Karpas-422 (cell line): ENCODE data around the gene RNF4. TPM values are rescaled to one million over a fixed set of nuclear protein-coding genes. Genes with fewer than 3 reads are reported as not detected.
"Not testable (repeated sequence)": the region's sequence is repeated elsewhere in the genome, so short reads cannot be mapped to it uniquely, and the experiment has no call there.

Source experiments
- DNase-seq: peaks from one replicate; pipeline ENCODE4 v3.0.0-alpha.2; 2015
- H2AFZ ChIP-seq: fragments of 200-600 bp; sonication (generic); 2 replicates; pipeline ENCODE4 v1.6.1; 2014; ENCODE audit warnings: antibody characterized with exemption, low read length, mixed read lengths
- H3K27ac ChIP-seq: fragments of 200-600 bp; sonication (generic); 2 replicates; pipeline ENCODE4 v1.5.1; 2014; ENCODE audit warnings: mild to moderate bottlenecking, low read length, moderate library complexity
- H3K27me3 ChIP-seq: fragments of 200-600 bp; sonication (generic); 2 replicates; pipeline ENCODE4 v1.6.1; 2014; ENCODE audit warnings: low read length, mixed read lengths
- H3K36me3 ChIP-seq: fragments of 200-600 bp; sonication (generic); 2 replicates; pipeline ENCODE4 v1.6.1; 2014; ENCODE audit warnings: low read length, mixed read lengths; ENCODE audit not compliant: insufficient read depth
- H3K4me1 ChIP-seq: fragments of 200-600 bp; sonication (generic); 2 replicates; pipeline ENCODE4 v1.6.1; 2014; ENCODE audit warnings: mild to moderate bottlenecking, low read length, mixed read lengths
- H3K4me2 ChIP-seq: fragments of 200-600 bp; sonication (generic); 2 replicates; pipeline ENCODE4 v1.6.1; 2014; ENCODE audit warnings: low read length, low read depth, mild to moderate bottlenecking; ENCODE audit not compliant: poor library complexity, severe bottlenecking
- H3K4me3 ChIP-seq: fragments of 200-600 bp; sonication (generic); 2 replicates; pipeline ENCODE4 v1.5.1; 2014; ENCODE audit warnings: mild to moderate bottlenecking, antibody characterized with exemption, low read length, mixed read lengths
- H3K79me2 ChIP-seq: fragments of 200-600 bp; sonication (generic); 2 replicates; pipeline ENCODE4 v1.6.1; 2014; ENCODE audit warnings: mild to moderate bottlenecking, low read length, mixed read lengths
- H3K9ac ChIP-seq: fragments of 200-600 bp; sonication (generic); 2 replicates; pipeline ENCODE4 v1.6.0; 2014; ENCODE audit warnings: low read length
- H3K9me2 ChIP-seq: fragments of 200-600 bp; sonication (generic), shearing (Covaris generic); replicated peaks from 2 replicates; pipeline ENCODE4 v1.6.0; 2014; ENCODE audit warnings: mild to moderate bottlenecking, low read length, moderate library complexity; ENCODE audit not compliant: insufficient read depth
- H3K9me3 ChIP-seq: fragments of 300-700, 200-600 bp; sonication (generic); 2 replicates; pipeline ENCODE4 v1.6.1; 2014; ENCODE audit warnings: low read length, mixed read lengths
- H4K20me1 ChIP-seq: fragments of 200-600 bp; sonication (generic); 2 replicates; pipeline ENCODE4 v1.6.1; 2014; ENCODE audit warnings: mild to moderate bottlenecking, antibody characterized with exemption, low read length, low read depth; ENCODE audit not compliant: insufficient read depth
- total RNA-seq: library from RNA; depleted of rRNA; stranded (reverse); fragments of >200 nt; shearing (Covaris generic); gene quantifications from 2 replicates; pipeline ENCODE4 v1.2.3, GENCODE V29; 2014; ENCODE audit warnings: low replicate concordance

The RNF4 gene
- total RNA-seq, 1 experiment from 2014 or later: 84.8 TPM

DNA sequence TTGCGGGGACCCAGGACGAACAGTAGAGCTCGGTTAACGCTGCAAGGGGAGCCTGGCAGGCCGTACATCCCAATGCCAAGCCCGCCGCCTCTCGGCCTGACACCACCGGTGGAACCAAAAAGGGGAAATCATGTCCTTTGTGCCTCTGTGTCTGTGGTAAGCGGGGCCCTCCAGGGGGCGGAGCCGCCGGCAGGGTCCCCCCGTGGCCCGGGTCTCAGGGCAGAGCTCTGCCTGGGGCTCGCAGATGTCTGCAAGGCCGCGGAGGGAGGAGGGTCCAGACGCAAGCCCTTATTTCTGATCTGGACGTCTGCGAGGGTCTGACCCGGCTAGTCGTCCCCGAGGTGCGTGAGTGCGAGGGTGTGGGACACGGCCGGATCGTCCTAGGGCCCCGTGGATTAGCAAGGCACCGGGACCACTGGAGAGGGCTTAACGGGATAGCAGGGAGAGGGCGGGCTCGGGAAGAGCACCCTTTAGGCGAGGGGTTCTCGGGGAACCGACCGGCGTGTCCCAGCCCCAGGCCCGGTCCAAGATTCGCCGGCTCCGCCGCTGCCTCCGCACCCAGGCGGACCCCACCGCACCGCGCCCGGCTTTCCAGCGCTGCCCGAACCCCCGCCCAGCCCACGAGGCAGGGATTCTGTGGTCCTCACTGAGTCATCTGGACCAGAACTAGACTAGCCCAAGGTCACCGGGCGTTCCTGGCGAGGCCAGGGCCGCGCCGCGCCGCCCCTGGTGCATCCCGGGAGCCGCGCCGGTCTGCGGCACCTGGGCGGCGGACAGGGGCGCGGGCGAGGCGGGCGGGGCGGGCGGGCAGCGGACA lies 66.7 kb downstream of the RNF4 start:
- Histone ChIP-seq H3K9me2 (no peaks in the 10 kb centered on the region), H3K9me3 (no peaks in the 10 kb centered on the region), H3K4me1 (peaks cover 20% of the 10 kb centered on the region), H3K9ac (peak overlapping the region; percentile 99), H2AFZ (peak overlapping the region; percentile 94), H3K4me3 (peak overlapping the region; percentile 99), H3K36me3 (no peaks in the 10 kb centered on the region), H3K27ac (peak overlapping the region; percentile 80), H3K79me2 (peaks cover 36% of the 10 kb centered on the region), H3K4me2 (peak overlapping the region; percentile 83), H4K20me1 (peaks cover 17% of the 10 kb centered on the region), H3K27me3 (no peaks in the 10 kb centered on the region)
- peak; percentile 93 for DNase-seq

DNA sequence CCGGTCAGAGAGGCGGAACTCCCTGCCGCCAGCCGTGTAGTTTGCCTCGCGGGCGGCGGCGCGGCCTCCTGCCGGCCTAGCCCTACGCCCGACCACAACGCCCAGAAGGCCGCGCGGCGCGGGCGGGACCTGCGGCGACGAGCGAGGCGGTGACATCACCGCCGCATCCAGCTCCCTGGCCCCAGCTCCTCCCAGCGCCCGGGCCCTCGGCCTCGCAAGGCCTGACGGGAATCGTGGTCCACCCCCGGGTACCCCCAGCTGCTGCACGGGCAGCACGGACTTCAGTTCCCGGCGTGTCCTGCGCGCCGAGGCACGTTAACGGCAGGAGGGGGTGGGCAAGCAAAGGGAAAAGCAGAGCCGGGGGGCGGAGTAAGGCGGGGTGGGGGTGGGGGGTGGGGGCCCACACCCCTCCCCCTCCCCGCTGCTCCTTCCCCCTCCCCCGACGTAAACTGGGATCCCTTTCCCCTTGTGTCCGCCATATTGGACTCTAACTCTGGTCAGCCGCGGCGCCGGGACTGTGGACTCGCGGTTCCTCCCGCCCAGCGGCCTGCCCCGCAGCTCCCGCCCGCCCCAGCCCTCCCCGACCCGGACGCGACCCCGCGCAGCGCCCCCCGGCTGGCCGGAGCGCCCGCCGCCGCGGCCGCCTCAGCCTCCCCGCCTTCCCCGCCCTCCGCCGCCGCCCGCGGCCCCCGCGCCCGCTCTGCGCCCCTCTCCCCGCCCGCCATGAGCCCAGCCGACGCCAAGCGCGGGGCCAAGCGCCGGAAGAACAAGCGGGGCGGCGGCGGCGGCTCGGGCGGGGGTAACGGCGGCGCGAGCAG lies 67.5 kb downstream of the RNF4 start, which contains the start of gene FAM193A:
TSS of gene FAM193A (plus strand) at position 455 of the 818 bp plus-strand sequence. CDS start at position 724, 269 bp downstream.
- H3K27ac ChIP-seq: peak within 1 kb of the TSS; percentile 80
- no peaks in the 10 kb centered on the region for H3K27me3 ChIP-seq
- peak within 1 kb of the TSS; percentile 94 for H2AFZ ChIP-seq
- peaks cover 20% of the 10 kb centered on the region for H3K4me1 ChIP-seq
- peak within 1 kb of the TSS; percentile 99 for H3K9ac ChIP-seq
- H3K9me3 ChIP-seq: no peaks in the 10 kb centered on the region
- H3K9me2 ChIP-seq: no peaks in the 10 kb centered on the region
- peak within 1 kb of the TSS; percentile 91 for H3K4me2 ChIP-seq
- H3K4me3 ChIP-seq: peak within 1 kb of the TSS; percentile 99
- H3K79me2 ChIP-seq: peaks cover 45% of the 10 kb centered on the region
- H4K20me1 ChIP-seq: peaks cover 17% of the 10 kb centered on the region
- H3K36me3 ChIP-seq: no peaks in the 10 kb centered on the region
- peak; percentile 100 for DNase-seq

DNA sequence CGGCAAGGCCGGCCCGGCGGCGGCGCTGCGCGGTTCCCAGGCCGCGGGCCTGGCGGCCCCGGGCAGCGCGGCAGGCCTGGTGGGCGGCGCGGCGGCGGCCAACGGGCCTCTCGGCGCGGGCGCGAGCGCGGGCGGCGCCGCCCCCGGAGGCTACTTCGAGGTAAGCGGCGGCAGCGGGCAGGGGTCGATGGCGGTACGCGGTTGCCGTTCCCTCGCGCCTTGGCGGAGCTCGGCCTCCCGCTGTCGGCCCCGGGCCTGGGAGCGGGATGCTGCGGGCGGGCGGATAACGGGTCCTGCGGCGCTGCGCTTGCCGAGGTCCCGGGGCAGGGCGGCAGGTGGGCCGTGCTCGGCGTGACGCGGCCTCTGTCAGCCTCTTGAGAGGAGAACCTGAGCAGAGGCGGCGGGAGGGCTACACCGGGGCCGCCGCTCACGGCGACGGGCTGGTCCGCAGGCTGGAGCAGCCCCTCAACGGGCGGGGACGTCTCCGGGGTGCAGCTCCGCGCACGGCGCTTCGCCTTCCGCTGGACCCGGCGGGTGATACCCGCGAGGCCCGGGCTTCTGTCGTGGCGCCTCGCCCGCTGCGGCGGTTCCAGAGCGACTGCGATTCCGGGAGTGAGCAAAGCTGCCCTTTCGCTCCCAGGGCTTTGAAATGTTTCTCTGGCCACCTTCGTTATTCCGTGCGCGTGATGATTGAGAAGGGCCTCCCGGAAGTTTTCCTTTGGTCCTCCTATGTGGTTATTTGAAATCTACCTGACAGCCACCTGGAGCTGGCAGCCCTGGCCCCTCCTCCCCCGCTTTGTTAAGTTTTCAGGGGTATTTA lies 68.3 kb downstream of the RNF4 start:
- Histone ChIP-seq H3K4me1 (peaks cover 20% of the 10 kb centered on the region), H3K9me3 (no peaks in the 10 kb centered on the region), H3K4me3 (peak overlapping the region; percentile 75), H2AFZ (no peak overlapping the region), H3K27ac (peak overlapping the region; percentile 57), H3K4me2 (peak overlapping the region; percentile 91), H3K9me2 (no peaks in the 10 kb centered on the region), H3K9ac (peak overlapping the region; percentile 85), H3K27me3 (no peaks in the 10 kb centered on the region), H4K20me1 (peaks cover 17% of the 10 kb centered on the region), H3K79me2 (peaks cover 53% of the 10 kb centered on the region), H3K36me3 (0 out of 2 replicates have a peak, but pooled peaks cover under 1% of the 10 kb centered on the region)
- peak; percentile 75 for DNase-seq

DNA sequence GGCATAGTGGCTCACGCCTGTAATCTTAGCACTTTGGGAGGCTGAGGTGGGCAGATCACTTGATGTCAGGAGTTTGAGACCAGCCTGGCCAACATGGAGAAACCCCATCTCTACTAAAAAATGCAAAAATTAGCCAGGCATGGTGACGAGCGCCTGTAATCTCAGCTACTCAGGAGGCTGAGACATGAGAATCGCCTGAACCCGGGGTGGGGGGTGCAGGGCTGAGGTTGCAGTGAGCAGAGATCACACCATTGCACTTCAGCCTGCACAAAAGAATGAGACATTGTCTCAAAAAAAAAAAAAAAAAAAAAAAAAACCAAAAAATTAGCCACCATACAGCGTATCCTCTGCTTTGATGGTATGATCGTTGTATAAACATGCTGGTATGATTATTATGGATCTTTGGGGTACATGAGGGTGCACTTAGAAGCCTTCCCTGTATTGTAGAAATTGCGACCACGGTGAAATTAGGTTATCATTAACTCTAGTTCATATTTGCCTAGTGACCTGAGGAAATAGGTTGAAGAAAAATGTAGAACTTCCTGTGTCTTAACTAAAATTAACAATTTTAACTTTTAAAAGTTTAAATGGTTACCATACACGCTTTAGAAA lies 74.8 kb downstream of the RNF4 start:
- H2AFZ ChIP-seq, H3K27me3 ChIP-seq, H3K9me3 ChIP-seq, H3K4me3 ChIP-seq, H3K27ac ChIP-seq, H3K4me2 ChIP-seq, H3K4me1 ChIP-seq, H3K9ac ChIP-seq, DNase-seq, H3K9me2 ChIP-seq, H3K36me3 ChIP-seq: not testable (repeated sequence)
- peaks cover 100% of the 10 kb centered on the region for H3K79me2 ChIP-seq
- peaks cover 19% of the 10 kb centered on the region for H4K20me1 ChIP-seq

DNA sequence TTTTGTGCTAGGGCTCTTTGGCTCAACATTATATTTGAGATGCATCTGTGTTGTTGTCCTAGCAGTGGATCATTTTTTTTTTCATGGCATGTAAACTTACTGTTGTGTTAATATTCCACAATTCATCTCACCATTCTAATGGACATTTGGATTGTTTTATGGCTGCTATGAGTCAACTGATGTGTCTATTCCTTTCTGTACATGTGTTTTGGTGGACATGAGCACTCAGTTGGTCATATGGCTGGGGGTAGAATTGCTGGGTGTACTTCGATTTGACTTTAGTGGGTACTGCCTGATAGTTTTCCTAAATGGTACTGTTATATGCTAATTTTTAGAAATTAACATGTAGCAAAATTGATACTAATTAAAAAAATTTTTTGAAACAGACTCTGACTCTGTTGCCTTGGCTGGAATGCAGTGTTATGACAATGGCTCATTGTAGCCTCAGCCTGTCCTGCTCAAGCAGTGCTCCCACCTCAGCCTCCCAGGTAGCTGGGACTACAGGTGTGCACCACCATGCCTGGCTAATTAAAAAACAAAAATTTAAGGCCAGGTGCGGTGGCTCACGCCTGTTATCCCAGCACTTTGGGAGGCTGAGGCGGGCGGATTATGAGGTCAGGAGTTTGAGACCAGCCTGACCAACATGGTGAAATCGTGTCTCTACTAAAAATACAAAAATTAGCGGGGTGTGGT lies 76.6 kb downstream of the RNF4 start:
- H3K9me3 ChIP-seq: no peaks in the 10 kb centered on the region
- H4K20me1 ChIP-seq: peaks cover 13% of the 10 kb centered on the region; the same call in 1 of the 2 replicates
- no peak overlapping the region for H3K4me3 ChIP-seq
- no peaks in the 10 kb centered on the region for H3K4me1 ChIP-seq
- DNase-seq: no peak
- no peak overlapping the region for H2AFZ ChIP-seq
- no peak overlapping the region for H3K27ac ChIP-seq
- peaks cover 6% of the 10 kb centered on the region; the same call in 1 of the 2 replicates for H3K36me3 ChIP-seq
- H3K9me2 ChIP-seq: no peaks in the 10 kb centered on the region
- H3K79me2 ChIP-seq: peaks cover 99% of the 10 kb centered on the region
- no peaks in the 10 kb centered on the region for H3K27me3 ChIP-seq
- H3K9ac ChIP-seq: no peak overlapping the region
- H3K4me2 ChIP-seq: no peak overlapping the region

GRCh38 chr4:2546286-2546823 lies 77.4 kb downstream of the RNF4 start:
- DNase-seq: no peak
- no peak overlapping the region for H3K4me2 ChIP-seq
- H3K27me3 ChIP-seq: no peaks in the 10 kb centered on the region
- H3K79me2 ChIP-seq: peaks cover 97% of the 10 kb centered on the region
- no peaks in the 10 kb centered on the region for H3K4me1 ChIP-seq
- no peak overlapping the region for H3K4me3 ChIP-seq
- H4K20me1 ChIP-seq: peaks cover 18% of the 10 kb centered on the region; the same call in 1 of the 2 replicates
- no peak overlapping the region for H3K9ac ChIP-seq
- H3K9me3 ChIP-seq: no peaks in the 10 kb centered on the region
- H3K27ac ChIP-seq: no peak overlapping the region
- H3K9me2 ChIP-seq: no peaks in the 10 kb centered on the region
- no peak overlapping the region for H2AFZ ChIP-seq
- H3K36me3 ChIP-seq: peaks cover 6% of the 10 kb centered on the region; the same call in 1 of the 2 replicates
